ENCODE measurements around the gene CERS2. TPM values are rescaled to one million over a fixed set of nuclear protein-coding genes. Genes with fewer than 3 reads are reported as not detected.

Gene CERS2
- total and polyA plus RNA-seq, 10 donors = 63.4 to 128 (median 86.3) TPM

DNA sequence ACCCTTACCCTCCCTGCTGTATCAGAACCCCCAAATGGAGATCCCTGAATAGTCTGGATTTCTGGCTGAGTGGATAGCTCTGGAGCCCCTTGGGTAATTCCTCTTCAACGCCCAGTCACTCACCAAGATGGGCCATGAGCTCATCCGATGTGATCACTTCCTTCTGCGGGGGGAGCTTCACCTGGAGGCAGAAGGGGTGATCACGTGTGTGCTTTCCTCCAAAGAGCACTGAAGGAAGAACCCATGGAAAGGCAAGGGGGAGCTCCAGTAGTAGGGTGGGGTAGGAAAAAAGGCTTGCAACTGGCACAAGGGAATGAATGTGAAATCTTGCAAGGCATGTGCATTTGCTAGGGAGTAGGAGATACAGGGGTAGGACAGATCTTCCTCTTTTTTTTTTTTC is 27.0 kb upstream of the CERS2 start:
- H3K27me3 ChIP-seq (replicated peaks in 1 of 7) = no peaks in the 10 kb centered on the region
- H3K36me3 ChIP-seq = peaks cover 0 to 61% (median 28%) of the 10 kb centered on the region in 6 donors
- H3K27ac ChIP-seq = peak overlapping the region in 7 of 8 donors; percentile 64 to 95 (median 86)
- no peaks in the 10 kb centered on the region for H3K9me3 ChIP-seq
- DNase-seq = no peak
- 46 to 77% (median 62%) methylated on average over 4 of the region's 4 CpGs for WGBS, 5 donors
- peaks cover 25 to 82% (median 60%) of the 10 kb centered on the region in 6 donors for H3K4me1 ChIP-seq
- intact Hi-C loops (cut with DNase I; ENCODE audit: low total_unique reads) = no loop called here
- H3K4me3 ChIP-seq = peak overlapping the region in 1 of 8 donors; percentile 87
- TF ChIP-seq POLR2A (IDR thresholded peaks at IDR 0.05) (no peak), POLR2AphosphoS5 (IDR thresholded peaks at IDR 0.05) (no peak)
- TF ChIP-seq, protein P1, sequence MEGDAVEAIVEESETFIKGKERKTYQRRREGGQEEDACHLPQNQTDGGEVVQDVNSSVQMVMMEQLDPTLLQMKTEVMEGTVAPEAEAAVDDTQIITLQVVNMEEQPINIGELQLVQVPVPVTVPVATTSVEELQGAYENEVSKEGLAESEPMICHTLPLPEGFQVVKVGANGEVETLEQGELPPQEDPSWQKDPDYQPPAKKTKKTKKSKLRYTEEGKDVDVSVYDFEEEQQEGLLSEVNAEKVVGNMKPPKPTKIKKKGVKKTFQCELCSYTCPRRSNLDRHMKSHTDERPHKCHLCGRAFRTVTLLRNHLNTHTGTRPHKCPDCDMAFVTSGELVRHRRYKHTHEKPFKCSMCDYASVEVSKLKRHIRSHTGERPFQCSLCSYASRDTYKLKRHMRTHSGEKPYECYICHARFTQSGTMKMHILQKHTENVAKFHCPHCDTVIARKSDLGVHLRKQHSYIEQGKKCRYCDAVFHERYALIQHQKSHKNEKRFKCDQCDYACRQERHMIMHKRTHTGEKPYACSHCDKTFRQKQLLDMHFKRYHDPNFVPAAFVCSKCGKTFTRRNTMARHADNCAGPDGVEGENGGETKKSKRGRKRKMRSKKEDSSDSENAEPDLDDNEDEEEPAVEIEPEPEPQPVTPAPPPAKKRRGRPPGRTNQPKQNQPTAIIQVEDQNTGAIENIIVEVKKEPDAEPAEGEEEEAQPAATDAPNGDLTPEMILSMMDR (IDR thresholded peaks at IDR 0.05 in 8 of 11, conservative IDR thresholded peaks at IDR 0.05 in 3 of 11) = no peak

DNA sequence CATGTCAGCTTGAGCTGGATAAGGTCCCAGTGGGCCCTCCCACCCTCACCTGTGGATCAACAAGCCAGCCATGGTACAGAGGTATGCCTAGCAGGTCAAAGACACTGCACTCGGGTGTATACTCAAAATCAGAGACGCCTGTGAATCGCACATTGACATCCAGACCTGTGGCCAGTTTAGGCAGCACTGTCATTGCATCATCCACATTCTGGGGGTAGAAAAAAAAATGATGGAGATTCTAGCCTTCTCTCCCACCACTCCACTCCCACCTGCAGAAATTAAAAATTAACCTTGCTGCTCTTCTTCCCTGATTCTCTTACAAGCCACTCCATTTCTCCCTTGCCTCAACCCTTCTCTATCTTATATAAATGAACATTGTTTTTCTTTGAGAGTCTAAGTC is 25.8 kb upstream of the CERS2 start:
- Histone ChIP-seq H3K4me1 (peaks cover 21 to 79% (median 57%) of the 10 kb centered on the region in 6 donors), H3K36me3 (peaks cover 0 to 70% (median 28%) of the 10 kb centered on the region in 6 donors), H3K27ac (peak overlapping the region in 2 of 8 donors; percentile 91 to 95), H3K9me3 (no peaks in the 10 kb centered on the region), H3K27me3 (replicated peaks in 1 of 7) (no peaks in the 10 kb centered on the region), H3K4me3 (no peak overlapping the region)
- WGBS, 5 donors = 89 to 98% (median 91%) methylated on average over 3 of the region's 3 CpGs
- TF ChIP-seq POLR2A (IDR thresholded peaks at IDR 0.05) (no peak), POLR2AphosphoS5 (IDR thresholded peaks at IDR 0.05) (no peak)
- TF ChIP-seq, protein P1 (IDR thresholded peaks at IDR 0.05 in 8 of 11, conservative IDR thresholded peaks at IDR 0.05 in 3 of 11) = no peak
- intact Hi-C loops (cut with DNase I; ENCODE audit: low total_unique reads) = no loop called here
- no peak for DNase-seq

DNA sequence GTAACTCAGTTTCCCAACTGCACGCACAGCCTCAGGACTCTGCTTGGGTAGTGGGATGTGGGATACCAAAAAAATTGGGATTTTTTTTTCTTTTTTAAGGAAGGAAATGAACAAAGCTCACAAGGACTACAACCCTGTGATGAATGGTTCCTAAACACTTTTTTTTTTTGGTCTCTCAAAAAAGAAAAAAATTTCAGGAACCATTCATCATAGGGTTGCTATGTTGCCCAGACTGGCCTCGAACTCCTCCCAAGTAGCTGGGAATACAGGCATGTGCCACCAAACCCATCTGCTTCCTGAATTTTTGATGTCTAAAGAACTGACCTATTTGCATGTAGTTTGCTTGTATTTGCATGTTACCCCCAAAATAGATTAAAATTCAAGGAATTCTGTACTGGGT is 25.3 kb upstream of the CERS2 start:
- TF ChIP-seq POLR2A (IDR thresholded peaks at IDR 0.05) = no peak
- no peak for TF ChIP-seq POLR2AphosphoS5 (IDR thresholded peaks at IDR 0.05)
- TF ChIP-seq, protein P1 (IDR thresholded peaks at IDR 0.05 in 8 of 11, conservative IDR thresholded peaks at IDR 0.05 in 3 of 11) = no peak
- intact Hi-C loops (cut with DNase I; ENCODE audit: low total_unique reads) = no loop called here
- H3K4me1 ChIP-seq = peaks cover 17 to 79% (median 53%) of the 10 kb centered on the region in 6 donors
- H3K27me3 ChIP-seq (replicated peaks in 1 of 7) = no peaks in the 10 kb centered on the region
- H3K4me3 ChIP-seq = no peak overlapping the region
- H3K36me3 ChIP-seq = peaks cover 0 to 75% (median 28%) of the 10 kb centered on the region in 6 donors
- H3K27ac ChIP-seq = peak overlapping the region in 2 of 8 donors; percentile 61 to 95
- no peaks in the 10 kb centered on the region for H3K9me3 ChIP-seq
- no peak for DNase-seq
- 56 to 74% (median 60%) methylated on average over 2 of the region's 2 CpGs for WGBS, 5 donors

DNA sequence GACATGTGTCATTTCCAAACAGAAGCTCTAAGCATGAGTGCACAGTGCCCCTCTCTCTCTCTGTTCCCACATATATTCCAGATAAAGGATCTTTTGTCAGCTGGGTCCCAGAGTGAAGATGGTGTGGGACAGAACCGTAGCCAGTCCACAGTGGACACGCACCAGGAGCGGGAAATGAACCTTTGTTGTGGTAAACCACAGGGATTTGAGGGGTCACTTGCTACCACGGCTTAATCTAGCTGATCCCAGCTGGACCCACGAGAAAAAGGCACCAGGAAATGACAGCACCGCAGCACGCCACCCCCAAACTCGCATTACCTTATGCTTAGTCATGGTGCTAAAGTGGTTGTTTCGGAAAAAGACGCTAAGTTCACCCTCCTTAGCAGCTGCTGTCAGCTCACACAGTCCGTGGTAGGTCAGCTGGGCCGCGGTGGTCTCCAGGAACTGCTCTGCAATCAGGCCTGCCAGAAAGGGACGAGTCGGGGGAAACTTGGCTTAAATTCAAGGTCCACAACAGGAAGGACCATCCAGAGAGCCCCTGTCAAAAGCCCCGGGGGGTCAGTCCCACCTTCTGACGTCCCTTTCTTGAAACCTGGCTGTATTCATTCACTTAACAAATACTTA is 24.5 kb upstream of the CERS2 start:
- WGBS, 5 donors = 29 to 58% (median 36%) methylated on average over 15 to 17 of the region's 17 CpGs
- peaks cover 14 to 72% (median 46%) of the 10 kb centered on the region in 6 donors for H3K4me1 ChIP-seq
- no peak for TF ChIP-seq POLR2AphosphoS5 (IDR thresholded peaks at IDR 0.05)
- TF ChIP-seq, protein P1 (IDR thresholded peaks at IDR 0.05 in 8 of 11, conservative IDR thresholded peaks at IDR 0.05 in 3 of 11) = no peak
- peaks cover 0 to 80% (median 28%) of the 10 kb centered on the region in 6 donors for H3K36me3 ChIP-seq
- no peak for DNase-seq
- peak overlapping the region in 5 of 8 donors; percentile 28 to 95 (median 51) for H3K27ac ChIP-seq
- H3K27me3 ChIP-seq (replicated peaks in 1 of 7) = no peaks in the 10 kb centered on the region
- no peak overlapping the region for H3K4me3 ChIP-seq
- no peaks in the 10 kb centered on the region for H3K9me3 ChIP-seq
- intact Hi-C loops (cut with DNase I; ENCODE audit: low total_unique reads) = no loop called here

Data from spleen (tissue), 11 donors.